GM20000 (cell line): Measurements from ENCODE around the gene MAPKBP1.
"Not testable (repeated sequence)": the region's sequence is repeated elsewhere in the genome, so short reads cannot be mapped to it uniquely, and the experiment has no call there.

Experiments used
- DNase-seq: peaks from one replicate; pipeline ENCODE4 v3.0.0; 2012; ENCODE audit warnings: low spot score
- CTCF ChIP-seq: IDR thresholded peaks from 2 replicates; pipeline ENCODE4 v1.5.1; 2012; ENCODE audit warnings: mild to moderate bottlenecking, control low read depth; ENCODE audit errors: extremely low read depth, missing control alignments

Gene MAPKBP1

GRCh38 chr15:41829959-41830646 lies 55.8 kb downstream of the MAPKBP1 start:
- TF ChIP-seq CTCF = no peak
- no peak for DNase-seq

- DNase-seq = not testable (repeated sequence)
Measured at GRCh38 chr15:41831291-41831690, 57.0 kb downstream of the MAPKBP1 start.

DNA sequence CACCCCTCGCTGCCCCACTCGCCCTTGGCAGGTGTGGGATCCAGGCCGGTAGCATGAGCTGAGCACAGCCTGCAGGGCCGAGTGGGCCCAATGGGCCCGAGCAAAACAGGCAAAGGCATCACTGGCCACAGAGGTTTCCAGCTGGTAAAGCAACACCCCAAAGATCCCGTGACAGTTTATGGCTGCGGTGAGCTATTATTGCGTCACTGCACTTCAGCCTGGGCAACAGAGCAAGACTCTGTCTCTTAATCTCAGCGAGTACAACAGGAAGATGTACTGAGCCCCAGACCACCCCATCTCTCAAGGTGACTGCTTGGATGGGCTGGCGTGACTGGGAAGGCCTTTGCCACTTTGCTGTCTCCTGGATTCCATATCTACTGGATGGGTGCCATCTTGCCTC lies 57.9 kb downstream of the MAPKBP1 start:
- DNase-seq = no peak
- TF ChIP-seq CTCF = no peak

DNA sequence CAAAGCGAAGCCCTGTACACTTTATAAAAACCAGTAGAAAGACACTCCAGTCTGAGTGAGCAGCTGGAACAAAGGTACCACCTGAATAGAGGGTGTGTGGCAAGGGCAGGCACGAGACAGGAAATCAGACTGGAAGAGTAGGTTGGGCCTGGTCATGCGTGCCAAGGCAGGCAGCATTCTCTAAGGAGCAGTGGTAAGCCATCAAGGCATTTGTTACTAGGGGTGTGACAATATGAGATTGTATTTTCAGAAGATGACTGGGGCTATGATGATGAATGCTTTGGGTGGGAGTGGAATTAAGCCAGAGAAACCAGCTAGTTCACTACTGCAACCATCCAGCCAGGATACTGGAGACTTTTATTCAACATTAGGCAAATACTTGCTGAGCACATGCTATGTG lies 58.6 kb downstream of the MAPKBP1 start:
- no peak for TF ChIP-seq CTCF
- no peak for DNase-seq

GRCh38 chr15:41834096-41834495 lies 59.8 kb downstream of the MAPKBP1 start:
- TF ChIP-seq CTCF = no peak

DNA sequence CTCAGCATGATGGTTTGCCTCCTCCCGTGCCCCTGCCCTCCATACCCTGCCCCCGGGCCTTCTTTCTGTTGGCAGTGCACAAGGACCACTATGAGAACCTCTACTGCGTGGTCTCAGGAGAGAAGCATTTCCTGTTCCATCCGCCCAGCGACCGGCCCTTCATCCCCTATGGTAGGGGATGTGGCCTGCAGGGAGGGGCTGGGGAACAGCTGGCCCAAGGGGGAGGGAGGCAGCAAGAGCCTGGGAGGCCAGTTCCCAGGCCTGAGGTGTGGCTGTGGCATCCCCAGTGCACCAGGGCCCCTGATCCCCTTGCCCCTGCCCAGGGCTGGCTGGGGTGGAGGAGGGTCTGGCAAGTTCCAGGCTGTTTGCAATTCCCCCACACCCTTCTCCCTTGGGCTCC lies 61.8 kb downstream of the MAPKBP1 start:
- DNase-seq = no peak
- TF ChIP-seq CTCF = no peak

More at GRCh38 chr15:41834096-41834495, 59.8 kb downstream of the MAPKBP1 start:
- DNase-seq = no peak

- TF ChIP-seq CTCF = no peak
Measured at GRCh38 chr15:41836713-41837454, 62.6 kb downstream of the MAPKBP1 start.

More at GRCh38 chr15:41836713-41837454, 62.6 kb downstream of the MAPKBP1 start:
- no peak for DNase-seq
